Kidney epithelial cell (primary cell): ENCODE measurements around the gene MORF4L1. TPM values are rescaled to one million over a fixed set of nuclear protein-coding genes. Genes with fewer than 3 reads are reported as not detected.
A peak's percentile ranks its signal among the peaks of the same experiment; 100 is the strongest.

ENCODE experiments used
- DNase-seq: peaks from one replicate; pipeline ENCODE4 v3.0.0-alpha.2; 2010; ENCODE audit warnings: low read depth
- H3K27me3 ChIP-seq: 2 replicates; pipeline ENCODE4 v1.6.0; 2011; ENCODE audit warnings: low read length; ENCODE audit not compliant: control insufficient read depth, insufficient read depth
- H3K36me3 ChIP-seq: 2 replicates; pipeline ENCODE4 v1.5.1; 2011; ENCODE audit warnings: low read length; ENCODE audit not compliant: control insufficient read depth, insufficient read depth
- H3K4me3 ChIP-seq: 2 replicates; pipeline ENCODE4 v1.5.1; 2011; ENCODE audit warnings: low read depth, mild to moderate bottlenecking, control low read depth, low read length
- total RNA-seq: library from RNA; depleted of rRNA; stranded (reverse); fragments of >200 nt; gene quantifications from 2 replicates; pipeline ENCODE4 v1.2.3, GENCODE V29; 2015
- TF ChIP-seq, protein P1 (sequence below): IDR thresholded peaks from 2 replicates; pipeline ENCODE4 v1.5.1; 2011; ENCODE audit warnings: mild to moderate bottlenecking, moderate library complexity, low read length, control low read depth, inconsistent platforms; ENCODE audit not compliant: insufficient read depth, poor library complexity, severe bottlenecking

Gene MORF4L1
- total RNA-seq, 1 donor from 2014 or later = 366 TPM

DNA sequence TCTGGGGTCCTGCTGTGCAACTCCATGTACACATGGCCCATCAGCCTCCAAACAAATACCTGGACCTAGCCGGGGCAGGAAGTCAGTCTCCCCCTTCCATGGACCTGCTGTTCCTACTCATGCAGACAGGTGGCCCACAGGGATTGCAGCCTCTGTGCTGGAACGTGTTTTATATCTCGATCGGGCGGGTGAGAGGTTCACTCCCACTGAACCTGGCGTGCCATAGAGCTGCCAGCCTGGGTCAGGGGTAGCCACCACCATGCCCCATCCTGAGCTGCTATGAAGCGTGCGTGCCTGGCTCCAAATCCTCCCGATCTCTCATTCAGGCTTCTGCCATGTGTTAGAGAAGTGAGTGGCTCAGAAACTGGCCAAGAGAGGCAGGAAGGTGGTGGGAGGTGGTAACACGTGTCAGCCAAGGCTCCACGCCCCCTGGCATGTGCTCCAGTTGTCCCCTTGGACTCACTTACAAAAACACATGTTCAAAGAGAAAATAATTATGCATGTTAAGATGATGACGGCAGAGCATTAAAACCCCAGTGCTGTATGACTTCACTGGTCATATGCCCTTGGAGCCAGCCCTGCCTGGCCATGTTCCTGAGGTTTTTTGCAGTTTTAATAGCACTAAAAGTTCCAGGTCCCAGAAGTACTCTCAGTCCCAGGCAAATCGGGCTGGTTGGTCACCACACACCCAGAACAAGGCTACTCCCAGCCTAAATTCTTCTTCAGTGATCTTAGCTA, 41.5 kb downstream of the MORF4L1 start:
- Histone ChIP-seq H3K36me3 (peaks cover 4% of the 10 kb centered on the region), H3K27me3 (no peaks in the 10 kb centered on the region), H3K4me3 (no peak overlapping the region)
- TF ChIP-seq, protein P1, sequence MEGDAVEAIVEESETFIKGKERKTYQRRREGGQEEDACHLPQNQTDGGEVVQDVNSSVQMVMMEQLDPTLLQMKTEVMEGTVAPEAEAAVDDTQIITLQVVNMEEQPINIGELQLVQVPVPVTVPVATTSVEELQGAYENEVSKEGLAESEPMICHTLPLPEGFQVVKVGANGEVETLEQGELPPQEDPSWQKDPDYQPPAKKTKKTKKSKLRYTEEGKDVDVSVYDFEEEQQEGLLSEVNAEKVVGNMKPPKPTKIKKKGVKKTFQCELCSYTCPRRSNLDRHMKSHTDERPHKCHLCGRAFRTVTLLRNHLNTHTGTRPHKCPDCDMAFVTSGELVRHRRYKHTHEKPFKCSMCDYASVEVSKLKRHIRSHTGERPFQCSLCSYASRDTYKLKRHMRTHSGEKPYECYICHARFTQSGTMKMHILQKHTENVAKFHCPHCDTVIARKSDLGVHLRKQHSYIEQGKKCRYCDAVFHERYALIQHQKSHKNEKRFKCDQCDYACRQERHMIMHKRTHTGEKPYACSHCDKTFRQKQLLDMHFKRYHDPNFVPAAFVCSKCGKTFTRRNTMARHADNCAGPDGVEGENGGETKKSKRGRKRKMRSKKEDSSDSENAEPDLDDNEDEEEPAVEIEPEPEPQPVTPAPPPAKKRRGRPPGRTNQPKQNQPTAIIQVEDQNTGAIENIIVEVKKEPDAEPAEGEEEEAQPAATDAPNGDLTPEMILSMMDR = peak; percentile 53
- DNase-seq = no peak

DNA sequence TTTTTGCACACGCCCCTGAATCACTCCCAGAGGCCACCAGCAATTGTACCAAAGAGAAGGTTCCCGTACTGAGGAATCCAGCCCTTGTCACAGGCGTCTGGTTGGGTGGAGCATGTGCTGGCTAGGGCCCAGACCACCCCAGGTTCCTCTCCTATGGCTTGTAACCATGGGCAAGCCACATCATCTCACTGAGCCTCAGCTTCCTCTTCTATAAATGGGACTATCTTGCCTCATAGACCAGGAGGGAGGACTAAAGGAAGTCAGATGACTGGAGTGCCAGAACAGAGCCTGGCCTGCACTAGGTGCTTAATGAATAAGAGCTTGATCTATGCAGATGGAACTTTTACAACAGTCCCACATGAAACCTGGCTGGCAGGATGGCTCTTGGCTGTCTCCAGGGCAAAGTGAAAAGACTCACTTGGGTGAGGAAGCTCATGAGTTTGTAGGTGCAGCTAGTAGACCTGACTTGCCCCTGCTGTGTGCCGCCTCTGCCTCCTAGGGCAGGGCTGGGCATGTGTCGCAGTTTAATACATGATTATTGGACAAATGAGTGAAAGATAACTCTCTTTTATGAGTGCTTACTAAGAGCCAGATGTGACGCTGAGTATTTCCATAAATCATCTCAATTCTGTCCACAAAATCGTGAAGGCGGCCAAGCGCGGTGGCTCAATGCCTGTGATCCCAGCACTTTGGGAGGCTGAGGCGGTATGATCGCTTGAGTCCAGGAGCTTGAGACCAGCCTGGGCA, 42.8 kb downstream of the MORF4L1 start:
- TF ChIP-seq, protein P1 = no peak

DNA sequence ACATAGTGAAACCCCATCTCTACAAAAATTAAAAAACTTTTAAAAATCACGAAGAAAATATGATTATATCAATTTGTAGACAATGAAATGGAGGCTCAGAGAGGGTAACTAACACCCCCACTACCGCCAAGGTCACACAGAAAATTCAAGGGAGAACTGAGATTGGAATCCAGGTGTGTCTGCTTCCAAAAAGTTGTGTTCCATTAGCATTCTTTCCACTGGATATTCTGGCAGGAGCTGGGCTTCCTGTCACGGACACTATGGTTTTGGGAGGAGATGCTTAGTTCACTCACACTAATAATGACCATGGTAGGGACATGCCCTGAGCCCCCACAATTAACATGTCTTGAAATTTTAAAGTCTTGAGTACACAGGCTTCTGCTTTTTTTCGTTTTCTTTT, 43.4 kb downstream of the MORF4L1 start:
- H3K27me3 ChIP-seq = no peaks in the 10 kb centered on the region
- H3K4me3 ChIP-seq = no peak overlapping the region
- DNase-seq = no peak
- H3K36me3 ChIP-seq = peaks cover 2% of the 10 kb centered on the region
- TF ChIP-seq, protein P1 = no peak

More for the DNA sequence above, 42.8 kb downstream of the MORF4L1 start:
- Histone ChIP-seq H3K4me3 (no peak overlapping the region), H3K36me3 (peaks cover 2% of the 10 kb centered on the region), H3K27me3 (no peaks in the 10 kb centered on the region)
- DNase-seq = no peak

DNA sequence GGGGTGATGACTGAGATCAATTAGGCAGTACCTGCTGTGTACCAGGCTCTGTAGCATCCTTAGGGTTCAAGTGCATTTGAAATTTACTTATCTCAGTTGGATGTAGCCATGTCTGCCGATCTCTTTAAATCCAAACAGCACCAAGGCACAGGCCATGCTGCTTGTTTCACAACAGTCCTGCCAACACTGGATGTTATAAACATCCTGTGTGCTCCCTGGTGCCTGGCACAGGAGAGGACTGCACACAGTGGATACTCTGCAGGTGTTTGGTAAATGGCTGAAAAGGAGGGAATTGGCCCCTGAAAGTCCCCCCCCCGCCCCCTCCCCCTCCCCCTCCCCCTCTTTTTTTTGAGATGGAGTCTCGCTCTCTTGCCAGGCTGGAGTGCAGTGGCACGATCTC, 45.2 kb downstream of the MORF4L1 start:
- TF ChIP-seq, protein P1 = no peak
- Histone ChIP-seq H3K4me3 (no peak overlapping the region), H3K36me3 (peaks cover 2% of the 10 kb centered on the region)

DNA sequence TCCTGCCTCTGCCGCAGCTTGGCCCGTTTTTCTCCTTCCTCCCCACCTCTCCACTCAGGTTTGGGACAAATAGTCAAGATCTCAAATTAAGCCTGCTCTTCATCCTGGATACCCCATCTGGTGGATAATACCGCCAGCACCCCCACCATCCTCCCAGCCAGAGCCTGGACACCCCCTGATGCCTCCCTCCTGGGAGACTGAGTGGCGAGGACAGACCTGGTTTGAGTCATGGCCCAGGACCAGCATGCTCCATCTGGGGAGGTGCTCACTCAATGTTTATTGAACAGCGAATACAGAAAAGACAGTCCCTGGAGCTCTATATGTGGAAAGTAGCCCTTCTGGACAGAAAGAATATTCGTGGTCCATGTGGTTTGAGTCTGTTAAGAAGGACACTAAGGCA, 48.8 kb downstream of the MORF4L1 start:
- no peaks in the 10 kb centered on the region for H3K27me3 ChIP-seq
- no peak overlapping the region for H3K4me3 ChIP-seq
- TF ChIP-seq, protein P1 = no peak
- no peaks in the 10 kb centered on the region for H3K36me3 ChIP-seq
- DNase-seq = no peak

More for the DNA sequence above, 45.2 kb downstream of the MORF4L1 start:
- DNase-seq = no peak
- no peaks in the 10 kb centered on the region for H3K27me3 ChIP-seq
